H1 (cell line): ENCODE results near the gene LSR. TPM values are rescaled to one million over a fixed set of nuclear protein-coding genes. Genes with fewer than 3 reads are reported as not detected.

Experiments used
- CTCF ChIA-PET: fragments of 300-600 bp; sonication (Branson Sonifier 250); formaldehyde crosslinking; loops from one replicate; lab custom pipeline; 2021; ENCODE audit not compliant: partially characterized antibody; lab: Charles Lee
- POLR2A ChIA-PET: fragments of 300-600 bp; sonication (Branson Sonifier 250); formaldehyde crosslinking; loops from one replicate; lab custom pipeline; 2021; ENCODE audit warnings: inconsistent platforms; ENCODE audit not compliant: partially characterized antibody; lab: Charles Lee
- DNase-seq, 2 experiments: peaks; one replicate each; pipeline versions ENCODE4 v3.0.0 to v3.0.0-alpha.2; 2010 to 2022; ENCODE audit warnings: low spot score in 2 of 2, low read depth in 1 of 2, mixed read lengths in 1 of 2
- FAIRE-seq: peaks from 2 replicates; lab custom pipeline; 2011; peaks lifted over from hg19 to GRCh38; lab: Jason Lieb, UNC
- H2AFZ ChIP-seq: 2 replicates; pipeline ENCODE4 v1.8.1; 2012; ENCODE audit warnings: low read length, inconsistent platforms
- H2AK5ac ChIP-seq: 2 replicates; pipeline ENCODE4 v1.6.1; 2013; ENCODE audit warnings: low read depth, low read length
- H2BK120ac ChIP-seq: replicated peaks from 2 replicates; pipeline ENCODE3; 2013; ENCODE audit warnings: low read depth, low read length, inconsistent platforms
- H2BK12ac ChIP-seq: 2 replicates; pipeline ENCODE4 v1.6.1; 2013; ENCODE audit warnings: low read depth, low read length
- H2BK15ac ChIP-seq: 2 replicates; pipeline ENCODE4 v1.6.1; 2013; ENCODE audit warnings: low read length
- H2BK20ac ChIP-seq: 2 replicates; pipeline ENCODE4 v1.6.1; 2013; ENCODE audit warnings: low read length
- H2BK5ac ChIP-seq: 2 replicates; pipeline ENCODE4 v1.6.1; 2013; ENCODE audit warnings: low read depth, low read length
- H3K14ac ChIP-seq: 2 replicates; pipeline ENCODE4 v1.6.1; 2013; ENCODE audit warnings: inconsistent platforms; ENCODE audit not compliant: insufficient read length
- H3K18ac ChIP-seq: 2 replicates; pipeline ENCODE4 v1.6.1; 2013; ENCODE audit warnings: low read length; ENCODE audit errors: extremely low read depth
- H3K23ac ChIP-seq: 2 replicates; pipeline ENCODE4 v1.6.1; 2013; ENCODE audit warnings: inconsistent platforms; ENCODE audit not compliant: insufficient read length
- H3K23me2 ChIP-seq: 2 replicates; pipeline ENCODE4 v1.6.1; 2013; ENCODE audit warnings: low read depth, low read length
- H3K27ac ChIP-seq: 2 replicates; pipeline ENCODE4 v1.6.1; 2011; ENCODE audit warnings: low read depth, low read length, inconsistent platforms
- H3K27me3 ChIP-seq, 4 experiments: replicated peaks in 1 of 4; 1 replicate in 1 of 4; 2 replicates in 3 of 4; pipeline versions ENCODE4 v1.6.1 to v1.8.1; 2011 to 2013; ENCODE audit warnings: low read length in 3 of 4, mild to moderate bottlenecking in 3 of 4, inconsistent platforms in 2 of 4, mixed read lengths in 2 of 4, moderate library complexity in 1 of 4; ENCODE audit not compliant: control insufficient read depth in 3 of 4, insufficient read depth in 3 of 4; ENCODE audit errors: extremely low read depth in 1 of 4
- H3K36me3 ChIP-seq, 4 experiments: 2 replicates each; pipeline versions ENCODE4 v1.6.1 to v1.8.1; 2011 to 2013; ENCODE audit warnings: mild to moderate bottlenecking in 4 of 4, low read length in 3 of 4, moderate library complexity in 2 of 4, control low read depth in 1 of 4, inconsistent platforms in 1 of 4; ENCODE audit not compliant: insufficient read depth in 4 of 4, control insufficient read depth in 2 of 4
- H3K4ac ChIP-seq: replicated peaks from 2 replicates; pipeline ENCODE3; 2013; ENCODE audit warnings: low read length, low read depth, mixed read lengths, inconsistent platforms; ENCODE audit not compliant: insufficient read length
- H3K4me1 ChIP-seq, 4 experiments: replicated peaks in 1 of 4; 1 replicate in 1 of 4; 2 replicates in 3 of 4; pipeline versions ENCODE4 v1.6.1 to v1.8.1; 2011 to 2013; ENCODE audit warnings: low read length in 3 of 4, inconsistent platforms in 2 of 4, mixed read lengths in 1 of 4; ENCODE audit not compliant: insufficient read depth in 4 of 4, control insufficient read depth in 3 of 4
- H3K4me2 ChIP-seq, 2 experiments: 2 replicates each; pipeline versions ENCODE4 v1.6.1 to v1.8.1; 2011 to 2013; ENCODE audit warnings: low read depth in 2 of 2, low read length in 2 of 2, control low read depth in 1 of 2, inconsistent platforms in 1 of 2, mild to moderate bottlenecking in 1 of 2; ENCODE audit not compliant: insufficient read depth in 1 of 2
- H3K4me3 ChIP-seq, 4 experiments: fragments of 200-600, 300-600 bp in 1 of 4; sonication (generic), shearing (Covaris generic), sonication (Bioruptor Twin) in 1 of 4; 2 replicates each; pipeline versions ENCODE4 v1.5.1 to v1.8.1; 2011 to 2016; ENCODE audit warnings: low read length in 4 of 4, low read depth in 3 of 4, control low read depth in 2 of 4, inconsistent platforms in 2 of 4, mild to moderate bottlenecking in 2 of 4, mixed read lengths in 1 of 4, moderate library complexity in 1 of 4; ENCODE audit not compliant: insufficient read depth in 2 of 4; ENCODE audit errors: extremely low read depth in 1 of 4
- H3K56ac ChIP-seq: replicated peaks from 2 replicates; pipeline ENCODE3; 2013; ENCODE audit warnings: low read depth, mild to moderate bottlenecking, mixed read lengths, low read length, inconsistent platforms; ENCODE audit not compliant: insufficient read length
- H3K79me1 ChIP-seq: 2 replicates; pipeline ENCODE4 v1.6.1; 2013; ENCODE audit warnings: low read depth, low read length, control low read depth
- H3K79me2 ChIP-seq, 2 experiments: 2 replicates each; pipeline versions ENCODE4 v1.6.1 to v1.8.1; 2012 to 2013; ENCODE audit warnings: low read length in 2 of 2, mild to moderate bottlenecking in 2 of 2, inconsistent platforms in 1 of 2; ENCODE audit not compliant: insufficient read depth in 2 of 2, control insufficient read depth in 1 of 2
- H3K9ac ChIP-seq, 4 experiments: replicated peaks in 1 of 4; 1 replicate in 1 of 4; 2 replicates in 3 of 4; pipeline versions ENCODE4 v1.6.1 to v1.8.1; 2011 to 2013; ENCODE audit warnings: low read depth in 3 of 4, low read length in 3 of 4, control low read depth in 2 of 4, mild to moderate bottlenecking in 2 of 4, moderate library complexity in 2 of 4, inconsistent platforms in 1 of 4; ENCODE audit errors: extremely low read depth in 1 of 4
- H3K9me3 ChIP-seq, 2 experiments: 2 replicates each; pipeline versions ENCODE4 v1.6.1 to v1.8.1; 2012 to 2013; ENCODE audit warnings: mild to moderate bottlenecking in 2 of 2, moderate library complexity in 2 of 2, control low read depth in 1 of 2, inconsistent platforms in 1 of 2, low read depth in 1 of 2, low read length in 1 of 2, mixed read lengths in 1 of 2; ENCODE audit not compliant: insufficient read depth in 2 of 2
- H4K20me1 ChIP-seq, 2 experiments: replicated peaks in 1 of 2; 2 replicates each; pipeline versions ENCODE3 to v1.8.1; 2011 to 2013; ENCODE audit warnings: inconsistent platforms in 2 of 2, low read length in 2 of 2, mild to moderate bottlenecking in 1 of 2; ENCODE audit not compliant: insufficient read depth in 2 of 2, control insufficient read depth in 1 of 2
- H4K5ac ChIP-seq: 2 replicates; pipeline ENCODE4 v1.6.1; 2013; ENCODE audit warnings: low read length, low read depth, mixed read lengths, inconsistent platforms; ENCODE audit not compliant: insufficient read length
- H4K8ac ChIP-seq: 2 replicates; pipeline ENCODE4 v1.8.0; 2013; ENCODE audit warnings: mild to moderate bottlenecking, moderate library complexity, low read length, inconsistent platforms; ENCODE audit not compliant: insufficient read depth; ENCODE audit errors: extremely low read depth
- H4K91ac ChIP-seq: replicated peaks from 2 replicates; pipeline ENCODE3; 2013; ENCODE audit warnings: low read length, mixed read lengths, inconsistent platforms; ENCODE audit not compliant: insufficient read length
- ATF2 ChIP-seq: IDR thresholded peaks from 2 replicates; pipeline ENCODE4 v1.6.1; 2012; ENCODE audit warnings: low read length, inconsistent platforms
- BRCA1 ChIP-seq: IDR thresholded peaks from 2 replicates; pipeline ENCODE4 v1.6.1; 2012; ENCODE audit warnings: low read depth, low read length, improper control_type of control experiment
- EP300 ChIP-seq, 2 experiments: IDR thresholded peaks; 1 replicate in 1 of 2; 2 replicates in 1 of 2; pipeline ENCODE4 v1.6.1; 2011 to 2012; ENCODE audit warnings: low read depth in 2 of 2, low read length in 2 of 2, mild to moderate bottlenecking in 2 of 2, borderline replicate concordance in 1 of 2, inconsistent platforms in 1 of 2, moderate library complexity in 1 of 2
- KDM1A ChIP-seq: fragments of 200-600, 300-600 bp; sonication (generic); IDR thresholded peaks from 2 replicates; pipeline ENCODE4 v1.7.1; 2016; ENCODE audit warnings: mild to moderate bottlenecking, low read length, borderline replicate concordance
- RNF2 ChIP-seq: fragments of 200-900, 300-1000 bp; sonication (generic); IDR thresholded peaks from 2 replicates; pipeline ENCODE4 v1.7.1; 2016; ENCODE audit warnings: borderline replicate concordance, low read depth, mild to moderate bottlenecking, antibody characterized with exemption, low read length; ENCODE audit not compliant: poor library complexity, severe bottlenecking; ENCODE audit errors: missing control alignments
- TBP ChIP-seq: IDR thresholded peaks from 2 replicates; pipeline ENCODE4 v1.6.1; 2011; ENCODE audit warnings: low read depth, low read length, improper control_type of control experiment
- ZNF274 ChIP-seq: IDR thresholded peaks from 2 replicates; pipeline ENCODE4 v1.7.0; 2012; ENCODE audit warnings: low read length, borderline replicate concordance; ENCODE audit errors: extremely low read depth
- WGBS, 2 experiments: shearing (Covaris generic) in 1 of 2; methylation state at CpG; one replicate each; pipeline versions ENCODE4 v1.1.6 to v1.1.7; 2013 to 2015; ENCODE audit warnings: low lambda C conversion rate in 2 of 2, mixed read lengths in 2 of 2, inconsistent platforms in 1 of 2, low coverage in 1 of 2, missing lambda C conversion rate in 1 of 2; ENCODE audit not compliant: insufficient replicate concordance in 2 of 2, insufficient coverage in 1 of 2, insufficient read length in 1 of 2; ENCODE audit errors: extremely low coverage in 1 of 2, missing lambda C conversion rate in 1 of 2; 5-methylcytosine and 5-hydroxymethylcytosine counted together
- polyA plus RNA-seq, 7 experiments: library from polyadenylated mRNA; depleted of rRNA in 3 of 7; stranded (reverse) in 5 of 7; unstranded in 2 of 7; fragments of >200 nt in 5 of 7; fragments of 200-250 nt in 2 of 7; gene quantifications; 1 replicate in 5 of 7; 2 replicates in 1 of 7; 4 replicates in 1 of 7; pipeline versions ENCODE4 v1.2.1 to v1.2.3, GENCODE V29; 2011 to 2013; ENCODE audit warnings: missing spikeins in 2 of 7, mixed read lengths in 2 of 7
- total RNA-seq: library from RNA; stranded (reverse); fragmentation: NEBNext Ultra II Directional; extraction: Animal tissue kit (Norgen Biotek cat#: 25700); gene quantifications from 2 replicates; pipeline ENCODE4 v1.2.1, GENCODE V29; 2021

The LSR gene
- total and polyA plus RNA-seq, 2 of the 8 experiments (the other 6 are each of a cell fraction or from before 2014, with no cell fraction given) = 159 to 186 TPM

- 67% methylated on average over 7 of the region's 7 CpGs; no CpG with 5 or more reads in 1 of the 2 experiments for WGBS, 2 experiments
- Histone ChIP-seq H2AFZ (0 out of 2 replicates have a peak overlapping the region, but pooled peaks have one; percentile 1), H3K23me2 (no peaks in the 10 kb centered on the region), H4K8ac (no peak overlapping the region), H3K18ac (no peak overlapping the region), H3K27ac (no peak overlapping the region), H3K27me3 (no peaks in the 10 kb centered on the region), H2BK20ac (0 out of 2 replicates have a peak overlapping the region, but pooled peaks have one; percentile 37), H3K9me3 (no peaks in the 10 kb centered on the region), H2BK120ac (no peak overlapping the region), H3K79me1 (no peaks in the 10 kb centered on the region), H2BK12ac (0 out of 2 replicates have a peak overlapping the region, but pooled peaks have one; percentile 43), H3K79me2 (no peaks in the 10 kb centered on the region), H3K9ac (no peak overlapping the region), H3K23ac (no peak overlapping the region), H3K4me1 (no peaks in the 10 kb centered on the region; a peak in 2 of 7 replicates), H2AK5ac (no peak overlapping the region), H3K4me2 (no peak overlapping the region), H3K14ac (no peak overlapping the region), H3K4ac (no peak overlapping the region), H3K36me3 (no peaks in the 10 kb centered on the region), H4K20me1 (no peaks in the 10 kb centered on the region), H2BK5ac (no peak overlapping the region; the same call in 1 of the 2 replicates), H3K56ac (no peak overlapping the region), H2BK15ac (no peak overlapping the region), H4K5ac (no peak overlapping the region), H3K4me3 (no peak overlapping the region), H4K91ac (no peak overlapping the region)
- POLR2A ChIA-PET = interaction anchor here (1.2 kb wide), 1 partner anchor 58 kb away, joined by 3 read pairs; no protein-coding TSS in a partner anchor
- DNase-seq (no peak), FAIRE-seq (no peak)
- CTCF ChIA-PET = interaction anchor here (1.3 kb wide), 1 partner anchor 144 kb away, joined by 3 read pairs; no protein-coding TSS in a partner anchor
- no peak for TF ChIP-seq BRCA1
- no peak for TF ChIP-seq ATF2
- TF ChIP-seq TBP = no peak
- TF ChIP-seq RNF2 = no peak
- TF ChIP-seq KDM1A = no peak
- TF ChIP-seq ZNF274 = no peak
- no peak for TF ChIP-seq EP300 (IDR thresholded peaks at IDR 0.05; ENCODE audit: borderline replicate concordance in 1 of 2, low read depth in 2 of 2, low read length in 2 of 2)
These were observed 36.6 kb upstream of the LSR start for GRCh38 chr19:35212241-35212640.
